WTC11 (cell line): ENCODE measurements around the gene UGT2B15. TPM values are rescaled to one million over a fixed set of nuclear protein-coding genes. Genes with fewer than 3 reads are reported as not detected.
A peak's percentile ranks its signal among the peaks of the same experiment; 100 is the strongest.
"Not testable (repeated sequence)": the region's sequence is repeated elsewhere in the genome, so short reads cannot be mapped to it uniquely, and the experiment has no call there.

Experiments used
- ATAC-seq: fragments of 200-7000 bp; cut with Tn5 transposase; 2 replicates; pipeline ENCODE4 v1.10.0; 2021; ENCODE audit warnings: mild to moderate bottlenecking, moderate library complexity
- Bru-seq: library from RNA; stranded (reverse); fragments of 400-500 nt; gene quantifications from one replicate; lab custom pipeline; 2021; lab: Mats Ljungman, UMichigan
- CTCF ChIA-PET: fragments of 300-600 bp; sonication (Branson Sonifier 250); formaldehyde crosslinking; loops from one replicate; lab custom pipeline; 2021; ENCODE audit warnings: antibody characterized with exemption; lab: Charles Lee
- POLR2A ChIA-PET: fragments of 350-600 bp; sonication (Branson Sonifier 250); formaldehyde crosslinking; loops from one replicate; lab custom pipeline; 2021; ENCODE audit warnings: antibody characterized with exemption; lab: Charles Lee
- DNase-seq: peaks from one replicate; pipeline ENCODE4 v3.0.0; 2021; ENCODE audit warnings: low spot score
- H3K27ac Mint-ChIP-seq: 2 replicates; pipeline ENCODE4 v1.8.0; 2021; ENCODE audit warnings: mixed read lengths
- H3K27me3 Mint-ChIP-seq: 2 replicates; pipeline ENCODE4 v1.8.0; 2021; ENCODE audit warnings: low read depth, mild to moderate bottlenecking, moderate library complexity, mixed read lengths
- H3K36me3 Mint-ChIP-seq: 2 replicates; pipeline ENCODE4 v1.8.0; 2021; ENCODE audit warnings: mixed read lengths
- H3K4me1 Mint-ChIP-seq: 2 replicates; pipeline ENCODE4 v1.8.0; 2022; ENCODE audit warnings: mixed read lengths
- H3K4me3 Mint-ChIP-seq: 2 replicates; pipeline ENCODE4 v1.8.0; 2021; ENCODE audit warnings: mild to moderate bottlenecking, moderate library complexity, mixed read lengths
- H3K9me3 Mint-ChIP-seq: 2 replicates; pipeline ENCODE4 v1.8.0; 2021; ENCODE audit warnings: mixed read lengths
- AR ChIP-seq: fragments of 250-450 bp; sonication (Bioruptor Pico); IDR thresholded peaks from 2 replicates; pipeline ENCODE4 v1.9.0; 2021; ENCODE audit warnings: mild to moderate bottlenecking
- ATF1 ChIP-seq: sonication (generic); formaldehyde crosslinking; IDR thresholded peaks from 2 replicates; pipeline ENCODE4 v1.8.1; 2023; ENCODE audit warnings: mild to moderate bottlenecking, moderate library complexity, missing genetic modification reagents
- ATF3 ChIP-seq: sonication (generic); formaldehyde crosslinking; conservative IDR thresholded peaks from 2 replicates; pipeline ENCODE4 v1.8.1; 2022; ENCODE audit warnings: mild to moderate bottlenecking, missing genetic modification reagents
- CREB1 ChIP-seq: sonication (generic); formaldehyde crosslinking; IDR thresholded peaks from 2 replicates; pipeline ENCODE4 v1.8.0; 2023; ENCODE audit warnings: mild to moderate bottlenecking, missing genetic modification reagents
- E2F4 ChIP-seq: sonication (generic); formaldehyde crosslinking; IDR thresholded peaks from 2 replicates; pipeline ENCODE4 v1.8.1; 2022; ENCODE audit warnings: low read depth, mild to moderate bottlenecking, moderate library complexity, missing genetic modification reagents, borderline replicate concordance
- EMX1 ChIP-seq: fragments of 250-450 bp; sonication (Bioruptor Pico); IDR thresholded peaks from 2 replicates; pipeline ENCODE4 v1.8.0; 2021; ENCODE audit warnings: mild to moderate bottlenecking
- FOXP4 ChIP-seq: sonication (generic); formaldehyde crosslinking; IDR thresholded peaks from 2 replicates; pipeline ENCODE4 v1.8.0; 2022; ENCODE audit warnings: mild to moderate bottlenecking, missing genetic modification reagents
- GABPB1 ChIP-seq: sonication (generic); formaldehyde crosslinking; IDR thresholded peaks from 2 replicates; pipeline ENCODE4 v1.8.1; 2023; ENCODE audit warnings: mild to moderate bottlenecking, missing genetic modification reagents
- IRF1 ChIP-seq: sonication (generic); formaldehyde crosslinking; IDR thresholded peaks from 2 replicates; pipeline ENCODE4 v1.8.0; 2023; ENCODE audit warnings: missing genetic modification reagents
- MLX ChIP-seq: sonication (generic); formaldehyde crosslinking; IDR thresholded peaks from 2 replicates; pipeline ENCODE4 v1.8.1; 2023; ENCODE audit warnings: mild to moderate bottlenecking, missing genetic modification reagents, moderate library complexity
- NFYB ChIP-seq: sonication (generic); formaldehyde crosslinking; conservative IDR thresholded peaks from 2 replicates; pipeline ENCODE4 v1.8.0; 2022; ENCODE audit warnings: low read depth, missing genetic modification reagents
- RORB ChIP-seq: fragments of 250-450 bp; sonication (Bioruptor Pico); IDR thresholded peaks from 2 replicates; pipeline ENCODE4 v1.9.0; 2021; ENCODE audit warnings: mild to moderate bottlenecking
- SMAD3 ChIP-seq: sonication (generic); formaldehyde crosslinking; IDR thresholded peaks from 2 replicates; pipeline ENCODE4 v1.8.0; 2022; ENCODE audit warnings: missing genetic modification reagents, mild to moderate bottlenecking, borderline replicate concordance
- SMAD4 ChIP-seq: sonication (generic); formaldehyde crosslinking; IDR thresholded peaks from 2 replicates; pipeline ENCODE4 v1.8.0; 2022; ENCODE audit warnings: mild to moderate bottlenecking, missing genetic modification reagents
- TP53 ChIP-seq: sonication (generic); formaldehyde crosslinking; IDR thresholded peaks from 2 replicates; pipeline ENCODE4 v1.8.1; 2023; ENCODE audit warnings: mild to moderate bottlenecking, missing genetic modification reagents
- ZNF138 ChIP-seq: sonication (generic); formaldehyde crosslinking; conservative IDR thresholded peaks from 2 replicates; pipeline ENCODE4 v1.8.1; 2022; ENCODE audit warnings: mild to moderate bottlenecking, moderate library complexity, missing genetic modification reagents
- ZNF512 ChIP-seq: sonication (generic); formaldehyde crosslinking; IDR thresholded peaks from 2 replicates; pipeline ENCODE4 v1.8.1; 2022; ENCODE audit warnings: missing genetic modification reagents, borderline replicate concordance
- ZNF671 ChIP-seq: fragments of 250-450 bp; sonication (Bioruptor Pico); IDR thresholded peaks from 2 replicates; pipeline ENCODE4 v1.8.0; 2021; ENCODE audit warnings: mild to moderate bottlenecking
- ZSCAN18 ChIP-seq: fragments of 250-450 bp; sonication (Bioruptor Pico); IDR thresholded peaks from 2 replicates; pipeline ENCODE4 v2.1.2; 2022; ENCODE audit warnings: mild to moderate bottlenecking, moderate library complexity
- long read RNA-seq, 3 experiments: library from RNA in 1 of 3; library from capped mRNA in 1 of 3; library from polyadenylated mRNA in 1 of 3; unstranded in 2 of 3; stranded (forward) in 1 of 3; transcript quantifications; one replicate each; pipeline ENCODE4 v2.0.0, GENCODE V29; 2021
- total RNA-seq: library from RNA; stranded (reverse); gene quantifications from 3 replicates; pipeline ENCODE4 v1.2.3, GENCODE V29; 2021

UGT2B15 gene
- total RNA-seq (0.22 to 0.25 TPM (median 0.25 TPM) in 3 replicates), Bru-seq, nascent RNA (percentile 8 among the genes with signal in this experiment)
- long read RNA-seq, experiment 1 = 0 reads
- long read RNA-seq, experiment 2 = 0 reads
- long read RNA-seq, experiment 3, partial matches to known transcripts = 0 of 2 reads
- long read RNA-seq, experiment 3, other reads (novel, unspliced or antisense) = 2 of 2 reads

GRCh38 chr4:68670479-68670939 lies at the start of gene UGT2B15:
Gene UGT2B15 (minus strand): TSS chr4:68670652. CDS start chr4:68670618, 34 bp downstream.
- POLR2A ChIA-PET, H3K36me3 Mint-ChIP-seq, DNase-seq, H3K4me1 Mint-ChIP-seq, ATAC-seq, H3K27me3 Mint-ChIP-seq, H3K4me3 Mint-ChIP-seq, H3K27ac Mint-ChIP-seq: not testable (repeated sequence)
- H3K9me3 Mint-ChIP-seq = peaks cover 13% of the 10 kb centered on the region; the same call in 1 of the 2 replicates
- CTCF ChIA-PET = interaction anchor here (0.6 kb wide), 1 partner anchor 399 kb away, joined by 3 read pairs; no protein-coding TSS in a partner anchor

GRCh38 chr4:68719075-68719473 lies 48.6 kb upstream of the UGT2B15 start:
- Mint-ChIP-seq H3K36me3 (peaks cover 19% of the 10 kb centered on the region), H3K27me3 (no peaks in the 10 kb centered on the region), H3K27ac (no peak overlapping the region), H3K4me3 (no peak overlapping the region), H3K9me3 (peaks cover 20% of the 10 kb centered on the region), H3K4me1 (peaks cover 9% of the 10 kb centered on the region)
- POLR2A ChIA-PET = no interaction called here
- DNase-seq (no peak), ATAC-seq (no peak)
- CTCF ChIA-PET = no interaction called here
- TF ChIP-seq GABPB1 (CRISPR knock-in tag) (no peak), TP53 (CRISPR knock-in tag) (no peak), ZNF138 (no peak), SMAD3 (CRISPR knock-in tag) (no peak), NFYB (CRISPR knock-in tag) (no peak), AR (CRISPR knock-in tag) (no peak), ZSCAN18 (CRISPR knock-in tag) (no peak), EMX1 (CRISPR knock-in tag) (no peak), E2F4 (CRISPR knock-in tag) (no peak), ATF3 (CRISPR knock-in tag) (no peak), ATF1 (CRISPR knock-in tag) (no peak), ZNF671 (CRISPR knock-in tag) (no peak), RORB (no peak)

GRCh38 chr4:68718447-68719074 lies 48.1 kb upstream of the UGT2B15 start:
- peaks cover 19% of the 10 kb centered on the region for H3K36me3 Mint-ChIP-seq
- DNase-seq (no peak), ATAC-seq (no peak)
- peaks cover 20% of the 10 kb centered on the region for H3K9me3 Mint-ChIP-seq
- no peak for TF ChIP-seq IRF1 (CRISPR knock-in tag)
- TF ChIP-seq ZNF671 (CRISPR knock-in tag) = no peak
- TF ChIP-seq SMAD4 (CRISPR knock-in tag) = no peak
- no peak for TF ChIP-seq MLX (CRISPR knock-in tag)
- no peak for TF ChIP-seq FOXP4 (CRISPR knock-in tag)
- TF ChIP-seq ZNF512 = no peak
- no peak for TF ChIP-seq CREB1 (CRISPR knock-in tag)
- ChIA-PET POLR2A (no interaction called here), CTCF (no interaction called here)
- H3K4me3 Mint-ChIP-seq = no peak overlapping the region
- H3K27ac Mint-ChIP-seq = no peak overlapping the region
- H3K4me1 Mint-ChIP-seq = peaks cover 9% of the 10 kb centered on the region
- H3K27me3 Mint-ChIP-seq = no peaks in the 10 kb centered on the region
